Skeletal muscle cell (primary cell): ENCODE results near the gene ZNF346.

Experiments used
- DNase-seq: peaks from one replicate; pipeline ENCODE4 v3.0.0-alpha.2; 2010; ENCODE audit warnings: low read depth
- H3K4me3 ChIP-seq: 2 replicates; pipeline ENCODE4 v1.5.1; 2011; ENCODE audit warnings: low read depth, mild to moderate bottlenecking, control low read depth, low read length, moderate library complexity

The ZNF346 gene

DNA sequence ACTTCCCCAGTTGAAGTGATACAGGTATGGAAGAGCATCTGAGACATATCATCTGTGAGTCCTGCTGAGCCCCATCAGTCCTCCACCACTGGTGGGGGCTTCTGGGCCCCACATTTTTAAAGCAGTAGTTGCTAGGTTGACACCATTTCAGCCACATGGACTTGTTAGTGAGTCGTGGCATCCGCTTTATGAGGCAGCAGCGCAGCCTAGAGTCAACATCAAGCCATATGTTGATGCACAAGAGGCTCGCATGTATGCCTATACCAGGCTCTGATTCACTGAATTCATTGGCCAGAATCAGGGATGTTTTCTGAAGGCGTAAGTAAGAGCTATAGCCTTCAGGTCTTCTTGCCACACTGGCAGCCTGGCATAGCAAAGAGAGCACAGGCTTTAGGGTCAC is 26.8 kb downstream of the ZNF346 start:
- DNase-seq: no peak
- no peak overlapping the region for H3K4me3 ChIP-seq

DNA sequence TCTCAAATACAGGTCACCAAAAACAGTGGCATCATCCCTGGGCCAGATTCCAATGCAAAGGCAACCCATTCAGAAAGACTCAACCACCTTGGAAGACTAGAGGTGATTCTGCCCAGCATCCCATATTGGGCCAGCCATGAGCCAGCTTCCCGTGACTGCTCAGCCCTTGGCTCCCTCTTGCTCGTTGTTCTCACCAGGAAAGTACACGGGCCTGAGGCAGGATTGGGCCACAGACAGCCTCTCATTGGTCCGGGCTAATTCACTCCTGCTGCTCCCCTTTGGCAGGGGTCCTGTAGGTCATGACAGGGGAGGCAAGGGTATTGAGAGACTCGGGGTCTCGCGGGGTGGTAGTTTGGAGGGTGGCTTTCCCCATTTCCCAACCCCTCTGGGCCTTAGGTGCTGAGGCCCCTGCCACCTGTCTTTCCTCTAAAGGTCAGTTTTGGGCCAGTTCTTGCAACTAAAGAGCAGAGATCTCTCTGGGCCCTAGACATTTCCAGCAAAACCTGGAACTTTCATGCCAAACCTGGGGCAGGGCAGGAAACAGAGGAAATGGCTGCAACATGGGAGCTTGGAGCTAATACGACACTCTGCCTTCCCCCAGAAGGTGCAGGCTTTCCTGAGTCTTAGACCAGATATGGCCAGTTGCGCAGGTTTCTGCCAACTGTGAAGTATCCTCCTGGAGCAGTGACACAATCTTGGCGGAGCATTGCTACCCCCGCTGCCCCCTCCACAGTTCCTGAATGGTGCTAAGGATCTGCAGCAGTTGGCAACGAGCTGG is 42.2 kb downstream of the ZNF346 start:
- H3K4me3 ChIP-seq: no peak overlapping the region

DNA sequence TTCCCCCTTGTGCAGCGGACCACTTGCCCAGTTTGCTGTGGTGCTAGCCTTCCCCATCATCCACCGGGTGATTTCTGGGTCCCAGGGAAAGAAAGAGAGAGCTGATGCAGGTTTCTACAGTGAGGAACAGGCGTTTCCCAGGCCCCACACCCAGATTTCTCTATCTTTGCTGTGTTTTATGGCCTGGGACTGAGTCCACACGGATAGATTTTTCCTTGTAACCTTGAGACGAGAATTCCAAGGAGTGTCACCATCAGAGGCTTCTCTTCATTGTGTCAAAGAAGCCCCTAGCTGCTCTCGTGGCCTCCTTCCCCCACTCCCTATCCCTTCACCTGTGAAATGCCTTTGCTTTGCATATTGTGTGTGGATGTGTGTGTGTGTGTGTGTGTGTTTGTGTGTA is 43.0 kb downstream of the ZNF346 start:
- H3K4me3 ChIP-seq: no peak overlapping the region
- DNase-seq: no peak

More for the DNA sequence above, 42.2 kb downstream of the ZNF346 start:
- no peak for DNase-seq

DNA sequence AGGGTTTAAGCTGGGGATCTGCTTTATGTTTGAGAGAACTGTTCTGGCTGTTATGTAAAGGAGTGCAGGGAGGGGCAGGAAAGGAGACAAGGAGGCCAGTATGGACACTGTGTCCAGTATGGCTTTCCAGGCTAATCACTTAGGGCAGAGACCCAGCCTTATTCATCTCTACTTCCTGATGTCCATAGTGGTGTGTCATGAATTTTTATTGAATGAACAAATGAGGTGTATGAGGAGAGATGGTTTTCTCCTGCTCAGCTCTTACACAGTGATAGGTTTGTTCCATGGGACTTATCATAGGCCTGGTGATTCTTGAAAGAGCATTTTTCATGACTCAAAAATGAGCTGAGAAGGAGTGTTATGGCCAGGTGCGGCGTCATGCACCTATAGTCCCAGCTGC is 43.7 kb downstream of the ZNF346 start:
- DNase-seq: no peak
- no peak overlapping the region for H3K4me3 ChIP-seq

DNA sequence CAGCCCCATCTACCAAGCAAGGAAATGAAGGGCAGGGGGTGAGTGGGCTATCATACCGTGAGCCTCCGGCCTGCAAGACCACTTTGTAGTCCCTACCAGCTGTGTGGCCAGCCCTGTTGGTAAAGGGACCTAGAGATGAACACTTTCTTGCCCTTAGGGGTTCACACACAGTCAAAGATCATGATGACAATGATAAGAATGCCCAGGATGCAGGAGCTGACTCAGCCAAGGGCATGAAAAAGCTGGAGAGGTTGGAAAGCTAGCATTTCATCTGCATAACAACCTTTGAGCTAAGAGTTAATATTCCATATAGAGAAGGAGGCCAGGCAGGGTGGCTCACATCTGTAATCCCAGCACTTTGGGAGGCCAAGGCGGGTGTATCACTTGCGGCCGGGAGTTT is 45.0 kb downstream of the ZNF346 start:
- H3K4me3 ChIP-seq: no peak overlapping the region
- no peak for DNase-seq

DNA sequence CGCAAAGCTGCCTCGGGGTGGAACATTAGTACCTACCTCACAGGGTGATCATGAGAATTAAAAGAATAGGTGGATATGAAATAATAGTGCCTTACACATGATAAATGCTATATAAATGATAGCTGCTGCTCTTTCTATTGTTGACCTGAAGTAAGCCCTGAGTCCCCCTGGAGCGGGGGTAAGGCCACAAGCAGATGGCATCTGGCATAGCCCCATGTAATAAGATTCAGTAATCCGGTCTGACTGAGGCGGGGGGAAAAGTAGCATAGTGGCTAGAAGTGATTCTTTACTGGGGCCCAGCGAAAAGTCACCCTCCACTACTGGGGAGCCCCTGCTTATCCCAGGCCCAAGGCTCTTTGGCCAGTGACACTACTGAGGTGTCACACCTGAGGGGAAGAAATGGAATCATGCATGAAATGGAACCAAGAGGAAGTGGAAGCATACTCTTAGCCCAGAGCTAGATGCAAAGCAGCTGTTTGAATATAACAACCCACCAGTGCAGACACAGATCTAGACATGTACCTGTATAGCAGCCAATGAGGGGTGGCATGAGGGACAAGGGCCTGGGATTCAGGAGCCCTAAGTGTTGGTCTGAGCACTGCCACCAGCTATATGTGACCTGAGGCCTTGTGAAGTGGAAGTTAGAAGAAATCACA is 48.2 kb downstream of the ZNF346 start:
- no peak overlapping the region for H3K4me3 ChIP-seq
- DNase-seq: no peak

DNA sequence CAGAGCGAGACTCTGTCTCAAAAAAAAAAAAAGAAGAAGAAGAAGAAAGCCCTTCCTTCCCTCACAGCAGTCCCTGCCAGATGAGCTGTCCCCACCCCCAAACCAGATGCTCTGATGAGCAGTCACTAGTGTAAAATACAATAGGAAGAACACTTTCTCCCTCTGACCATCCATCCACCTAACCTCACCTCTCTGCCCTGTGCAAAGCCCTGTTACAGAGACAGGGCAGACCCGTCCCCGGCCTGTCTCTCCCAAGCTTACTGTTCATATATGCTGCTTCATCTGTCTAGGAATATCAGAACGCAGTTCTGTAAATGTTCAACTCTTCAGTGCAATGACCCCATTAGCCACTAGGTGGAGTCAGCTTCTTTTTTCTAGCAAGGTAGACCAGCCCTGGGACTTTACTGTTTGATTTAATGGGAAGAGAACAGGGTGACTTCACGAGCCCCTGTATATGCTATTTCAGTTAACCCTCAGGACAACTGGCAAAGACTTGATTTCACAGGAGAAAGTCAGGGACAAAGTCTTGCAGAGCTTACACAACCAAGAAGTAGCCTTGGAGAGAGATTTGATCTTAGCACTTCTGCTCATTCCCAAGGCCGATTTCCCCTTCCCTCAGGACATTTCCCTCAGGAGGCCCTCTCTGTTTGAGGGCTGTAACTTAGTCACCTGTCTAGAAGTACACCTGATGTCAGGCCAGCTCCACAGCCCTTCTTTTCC is 49.3 kb downstream of the ZNF346 start:
- H3K4me3 ChIP-seq: no peak overlapping the region
- DNase-seq: peak; percentile 49

DNA sequence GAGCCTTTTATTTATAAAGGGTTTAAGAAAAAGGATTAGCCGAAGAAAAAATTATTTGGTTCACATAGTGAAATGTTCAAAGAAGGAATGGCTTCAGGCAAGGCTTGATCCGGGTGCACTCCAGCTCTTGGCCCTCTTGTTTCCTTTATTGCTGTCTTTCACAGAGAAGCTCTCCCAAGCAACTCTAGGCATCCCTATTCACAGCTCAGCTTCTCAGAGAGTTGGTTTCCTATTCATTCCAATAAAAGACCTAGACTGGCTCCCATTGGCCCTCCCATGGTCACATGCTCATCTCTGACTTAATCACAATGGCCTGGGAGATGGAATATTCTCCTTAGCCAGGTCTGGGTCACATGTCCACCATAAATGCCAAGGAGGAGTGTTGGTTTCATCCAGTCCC is 54.8 kb downstream of the ZNF346 start:
- DNase-seq: no peak
- no peak overlapping the region for H3K4me3 ChIP-seq

DNA sequence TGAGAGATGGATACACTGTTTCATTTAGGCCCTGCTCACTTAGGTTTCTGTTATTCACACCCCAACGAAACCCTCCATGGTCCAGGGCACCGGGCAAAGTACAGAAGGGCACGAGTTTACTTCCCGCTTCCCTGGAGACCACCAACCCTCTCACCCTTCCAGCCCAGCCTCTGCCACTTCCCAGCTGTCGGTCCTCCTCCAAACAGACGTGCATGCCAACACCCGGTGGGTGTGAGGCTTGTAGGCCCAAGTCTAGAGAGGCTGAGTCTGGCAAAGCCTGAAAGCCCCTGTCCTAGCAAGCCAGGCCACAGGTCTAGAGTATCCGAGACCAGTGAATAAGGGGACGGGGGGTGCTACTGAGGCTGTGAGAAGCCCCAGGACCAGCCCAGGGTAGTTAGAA is 57.1 kb downstream of the ZNF346 start:
- no peak overlapping the region for H3K4me3 ChIP-seq
- no peak for DNase-seq

DNA sequence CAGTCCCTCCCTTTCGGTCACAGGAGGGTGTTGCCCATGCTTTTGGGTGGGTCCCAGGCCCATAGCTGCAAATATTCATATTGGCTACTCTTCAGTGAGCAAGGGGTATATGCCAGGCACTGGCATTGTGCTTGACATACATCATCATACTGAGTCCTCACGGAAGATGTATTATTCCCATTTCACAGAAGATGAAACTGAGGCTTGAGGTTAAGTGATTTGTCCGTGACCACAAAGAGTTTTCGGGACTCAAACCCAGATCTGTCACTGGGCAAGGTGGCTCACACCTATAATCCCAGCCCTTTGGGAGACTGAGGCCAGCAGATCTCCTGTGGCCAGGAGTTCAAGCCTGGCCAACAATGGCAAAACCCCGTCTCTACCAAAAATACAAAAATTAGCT is 57.8 kb downstream of the ZNF346 start:
- H3K4me3 ChIP-seq: no peak overlapping the region

DNA sequence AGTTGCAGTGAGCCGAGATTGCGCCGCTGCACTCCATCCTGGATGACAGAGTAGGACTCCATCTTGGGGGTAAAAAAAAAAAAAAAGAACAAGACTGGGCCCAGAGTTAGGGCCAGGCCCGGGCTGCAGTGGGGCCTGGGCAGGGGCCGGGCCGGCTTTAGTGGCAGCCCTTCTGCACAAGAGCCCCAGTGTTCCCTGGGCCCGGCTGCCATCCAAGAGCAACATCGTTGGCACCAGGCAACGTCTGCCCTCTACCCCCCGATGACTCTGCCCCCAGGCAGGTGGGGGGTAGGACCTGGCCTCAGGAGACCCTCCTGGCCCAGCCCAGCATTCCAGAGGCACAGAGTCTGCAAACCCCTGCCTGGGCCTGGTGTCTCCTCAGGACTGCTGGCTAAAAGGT is 59.4 kb downstream of the ZNF346 start:
- DNase-seq: no peak

More for the DNA sequence above, 57.8 kb downstream of the ZNF346 start:
- no peak for DNase-seq

DNA sequence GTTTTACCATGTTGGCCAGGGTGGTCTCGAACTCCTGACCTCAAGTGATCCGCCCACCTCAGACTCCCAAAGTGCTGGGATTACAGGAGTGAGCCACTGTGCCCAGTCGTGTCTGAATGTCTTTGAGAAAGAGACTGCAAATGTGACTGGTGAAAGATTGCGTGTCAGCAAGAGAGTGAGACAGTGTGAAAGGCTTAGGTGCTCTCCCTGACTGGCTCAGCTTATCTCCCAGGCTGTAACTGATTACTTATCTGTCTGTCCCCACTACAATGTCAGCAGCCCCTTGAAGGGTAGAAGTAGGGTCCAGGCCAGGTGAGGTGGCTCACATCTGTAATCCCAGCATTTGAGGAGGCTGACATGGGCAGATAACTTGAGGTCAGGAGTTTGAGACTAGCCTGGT is 60.9 kb downstream of the ZNF346 start:
- no peak overlapping the region for H3K4me3 ChIP-seq
- no peak for DNase-seq

More for the DNA sequence above, 59.4 kb downstream of the ZNF346 start:
- no peak overlapping the region for H3K4me3 ChIP-seq

DNA sequence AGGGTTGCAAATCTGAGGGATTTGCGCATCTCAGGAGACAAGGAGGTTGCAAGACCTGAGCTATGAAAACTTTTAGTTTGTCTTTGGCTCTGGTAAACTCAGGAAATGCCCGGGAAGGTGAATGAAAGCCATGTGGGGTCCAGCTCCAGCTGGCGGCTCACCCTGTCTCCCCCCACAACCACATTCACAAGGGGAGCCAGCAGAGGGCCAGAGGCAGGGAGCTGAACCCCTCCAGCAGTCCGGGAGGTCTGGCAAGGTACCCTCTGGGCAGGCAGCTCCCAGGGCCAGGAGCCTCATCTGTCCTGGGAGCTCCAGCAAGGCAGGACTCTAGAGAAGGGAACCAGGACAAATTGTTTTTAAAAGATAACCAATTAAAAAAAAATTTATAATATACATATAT is 61.7 kb downstream of the ZNF346 start:
- no peak overlapping the region for H3K4me3 ChIP-seq
- no peak for DNase-seq

DNA sequence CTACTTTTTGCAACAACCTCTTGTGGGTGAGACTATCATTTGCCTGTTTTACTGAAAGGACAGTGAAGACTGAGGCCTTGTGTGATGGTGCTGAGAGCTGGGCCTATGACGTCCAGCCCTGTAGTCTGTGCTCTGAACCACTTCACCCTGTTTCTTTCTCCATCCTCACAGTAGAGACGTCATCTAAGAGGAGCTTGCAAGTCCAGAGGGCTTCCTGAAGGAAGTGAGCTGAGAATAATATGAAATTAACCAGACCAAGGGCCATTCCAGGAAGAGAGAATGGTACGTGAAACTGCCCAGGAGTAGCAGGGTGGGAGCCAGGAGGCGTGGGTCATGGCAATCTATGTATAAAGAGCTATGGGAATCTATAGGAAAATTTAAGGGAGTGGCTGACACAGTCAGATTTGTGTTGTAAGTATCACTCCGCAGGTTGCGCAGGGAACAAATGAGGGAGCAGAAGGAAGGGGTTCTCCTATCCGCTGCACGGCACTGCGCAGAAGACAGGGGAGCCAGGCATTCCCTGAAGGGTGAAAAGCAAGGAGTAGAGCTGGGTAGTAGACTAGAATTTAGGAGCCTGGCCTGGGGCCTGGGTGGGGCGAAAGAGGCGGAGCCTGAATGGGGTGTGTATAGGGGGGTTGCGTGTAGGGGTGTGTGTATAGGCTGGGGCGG is 63.6 kb downstream of the ZNF346 start:
- peak overlapping the region; percentile 11 for H3K4me3 ChIP-seq
- no peak for DNase-seq

DNA sequence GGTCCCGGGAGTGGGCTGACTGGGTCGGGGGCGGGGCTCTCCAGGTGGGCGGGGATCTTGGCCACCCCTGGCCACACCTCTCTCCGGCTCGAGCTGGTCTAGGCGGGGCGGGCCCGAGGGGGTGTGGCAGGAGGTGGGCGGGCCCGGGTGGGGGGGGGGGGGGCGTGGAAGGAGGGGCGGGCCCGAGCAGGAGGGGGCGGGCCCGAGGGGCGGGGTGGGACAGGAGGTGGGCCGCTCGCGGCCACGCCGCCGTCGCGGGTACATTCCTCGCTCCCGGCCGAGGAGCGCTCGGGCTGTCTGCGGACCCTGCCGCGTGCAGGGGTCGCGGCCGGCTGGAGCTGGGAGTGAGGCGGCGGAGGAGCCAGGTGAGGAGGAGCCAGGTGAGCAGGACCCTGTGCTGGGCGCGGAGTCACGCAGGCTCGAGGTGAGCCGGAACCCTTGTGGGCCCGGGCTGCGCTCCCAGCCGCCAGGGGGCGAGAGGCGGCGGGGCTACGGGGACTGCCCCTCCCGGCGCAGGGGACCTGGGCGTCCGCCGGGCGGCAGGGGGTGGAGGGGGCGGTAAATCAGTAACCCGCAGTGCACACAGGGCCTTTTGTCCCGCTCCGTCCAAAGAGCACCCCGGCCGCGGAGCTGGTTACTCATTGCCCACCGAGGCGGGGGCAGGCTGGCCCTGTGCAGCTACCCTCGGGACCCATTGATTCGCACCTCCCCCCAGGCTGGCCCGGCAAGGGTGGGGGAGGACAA is 64.3 kb downstream of the ZNF346 start, which contains the start of gene FGFR4:
Gene FGFR4, plus strand, starts transcription at position 262 of the 744 bp plus-strand sequence. CDS start 2,688 bp downstream, outside the sequence.
- no peak for DNase-seq
- peak within 1 kb of the TSS; percentile 53 for H3K4me3 ChIP-seq

DNA sequence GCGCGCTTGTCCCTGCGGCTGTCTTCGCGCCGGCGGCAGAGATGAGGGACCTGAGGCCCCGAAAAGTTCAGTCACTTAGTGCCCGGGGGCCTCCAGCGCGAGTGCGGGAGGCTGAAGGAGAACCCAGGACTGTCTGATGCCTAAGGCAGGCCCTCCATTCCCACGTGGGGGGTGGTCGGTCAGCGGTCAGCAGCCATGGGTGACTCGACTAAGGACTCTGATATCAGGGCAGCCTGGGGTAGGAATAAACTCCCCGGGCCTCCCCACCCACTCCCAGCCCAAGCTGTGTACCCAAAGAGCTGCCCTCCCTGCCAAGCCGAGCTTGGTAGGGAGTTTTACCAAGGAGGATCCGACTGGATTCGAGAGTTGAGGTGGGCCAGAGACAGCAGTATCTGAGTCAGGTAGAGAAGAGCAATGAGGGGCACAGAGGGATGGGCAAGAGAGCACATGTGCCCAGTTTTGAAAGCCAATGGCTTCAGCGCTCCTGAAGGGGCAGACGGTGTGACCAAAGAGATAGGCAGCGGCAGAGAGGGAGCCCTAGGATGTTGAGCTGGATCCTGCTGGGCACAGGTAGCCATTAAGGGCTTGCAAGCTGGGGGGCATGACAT is 65.0 kb downstream of the ZNF346 start:
- H3K4me3 ChIP-seq: peak overlapping the region; percentile 53
- no peak for DNase-seq

DNA sequence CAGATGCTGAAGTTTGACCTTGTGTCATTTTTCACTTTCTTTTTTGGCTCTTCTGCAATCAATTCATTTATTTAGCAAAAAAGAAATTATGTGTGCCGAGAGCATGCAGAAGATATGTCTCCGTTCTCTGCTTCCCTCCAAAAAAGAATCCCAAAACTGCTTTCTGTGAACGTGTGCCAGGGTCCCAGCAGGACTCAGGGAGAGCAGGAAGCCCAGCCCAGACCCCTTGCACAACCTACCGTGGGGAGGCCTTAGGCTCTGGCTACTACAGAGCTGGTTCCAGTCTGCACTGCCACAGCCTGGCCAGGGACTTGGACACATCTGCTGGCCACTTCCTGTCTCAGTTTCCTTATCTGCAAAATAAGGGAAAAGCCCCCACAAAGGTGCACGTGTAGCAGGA is 66.6 kb downstream of the ZNF346 start:
- DNase-seq: no peak
- H3K4me3 ChIP-seq: peak overlapping the region; percentile 1

DNA sequence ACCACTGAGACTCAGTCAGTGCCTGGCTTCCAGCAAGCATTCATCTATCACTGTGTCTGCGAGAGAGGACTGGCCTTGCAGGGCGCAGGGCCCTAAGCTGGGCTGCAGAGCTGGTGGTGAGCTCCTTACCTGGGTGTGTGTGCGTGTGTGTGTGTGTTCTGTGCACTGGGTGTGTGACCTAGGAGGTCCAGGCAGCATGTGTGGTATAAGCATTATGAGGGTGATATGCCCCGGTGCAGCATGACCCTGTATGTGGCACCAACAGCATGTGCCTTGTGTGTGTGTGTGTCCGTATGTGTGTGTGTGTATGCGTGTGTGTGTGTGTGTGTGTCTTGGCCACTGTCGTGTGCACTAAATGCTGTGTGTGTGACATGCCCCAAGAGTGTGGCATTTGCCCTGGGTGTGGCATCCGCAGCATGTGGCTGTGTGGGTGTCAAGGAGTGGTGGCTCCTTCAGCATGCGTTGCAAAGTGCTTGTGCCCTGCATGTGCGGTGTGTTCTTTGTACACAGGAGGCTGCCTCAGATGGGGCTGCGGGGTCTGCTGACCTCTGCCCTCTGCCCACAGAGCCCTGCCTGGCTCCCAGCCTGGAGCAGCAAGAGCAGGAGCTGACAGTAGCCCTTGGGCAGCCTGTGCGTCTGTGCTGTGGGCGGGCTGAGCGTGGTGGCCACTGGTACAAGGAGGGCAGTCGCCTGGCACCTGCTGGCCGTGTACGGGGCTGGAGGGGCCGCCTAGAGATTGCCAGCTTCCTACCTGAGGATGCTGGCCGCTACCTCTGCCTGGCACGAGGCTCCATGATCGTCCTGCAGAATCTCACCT is 67.5 kb downstream of the ZNF346 start:
- H3K4me3 ChIP-seq: no peak overlapping the region
- DNase-seq: no peak
